HG03097 (cell line): ENCODE results near the gene SEC24D.
A peak's percentile ranks its signal among the peaks of the same experiment; 100 is the strongest.

Experiments used
- ATAC-seq: cut with Tn5 transposase; IDR thresholded peaks from one replicate; pipeline ENCODE4 v1.9.1; 2021; ENCODE audit not compliant: unreplicated experiment, low FRiP score

SEC24D gene

GRCh38 chr4:118774989-118775388 lies 60.9 kb downstream of the SEC24D start:
- ATAC-seq = no peak

- no peak for ATAC-seq
Observed at GRCh38 chr4:118774321-118774720, 61.6 kb downstream of the SEC24D start.

DNA sequence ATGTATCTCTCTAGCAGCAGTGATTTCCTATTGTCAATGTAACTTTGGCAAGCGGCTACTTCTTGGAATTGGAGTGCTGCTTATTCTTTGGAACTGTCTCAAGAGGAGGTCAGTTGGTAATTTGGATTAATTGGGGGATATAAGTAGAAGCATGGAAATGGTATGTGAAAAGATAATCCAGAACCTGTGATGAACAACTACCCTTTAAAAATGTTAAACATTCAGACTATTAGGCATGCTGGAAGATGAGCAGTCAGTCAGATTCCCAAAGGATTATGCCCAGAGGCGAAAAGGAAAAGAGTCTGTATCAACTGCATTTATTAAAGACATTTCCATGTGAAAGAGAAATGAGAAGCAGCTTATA lies 62.5 kb downstream of the SEC24D start:
- ATAC-seq = no peak

- ATAC-seq = no peak
Observed at GRCh38 chr4:118772767-118773428, 63.0 kb downstream of the SEC24D start.

GRCh38 chr4:118772081-118772766 lies 63.7 kb downstream of the SEC24D start:
- ATAC-seq = no peak

- ATAC-seq = no peak
Observed at GRCh38 chr4:118770741-118771187, 65.2 kb downstream of the SEC24D start.

- ATAC-seq = no peak
Observed at GRCh38 chr4:118769161-118769560, 66.8 kb downstream of the SEC24D start.

GRCh38 chr4:118767109-118767508 lies 68.8 kb downstream of the SEC24D start:
- ATAC-seq = no peak

- ATAC-seq = no peak
Observed at GRCh38 chr4:118765399-118765798, 70.5 kb downstream of the SEC24D start.

DNA sequence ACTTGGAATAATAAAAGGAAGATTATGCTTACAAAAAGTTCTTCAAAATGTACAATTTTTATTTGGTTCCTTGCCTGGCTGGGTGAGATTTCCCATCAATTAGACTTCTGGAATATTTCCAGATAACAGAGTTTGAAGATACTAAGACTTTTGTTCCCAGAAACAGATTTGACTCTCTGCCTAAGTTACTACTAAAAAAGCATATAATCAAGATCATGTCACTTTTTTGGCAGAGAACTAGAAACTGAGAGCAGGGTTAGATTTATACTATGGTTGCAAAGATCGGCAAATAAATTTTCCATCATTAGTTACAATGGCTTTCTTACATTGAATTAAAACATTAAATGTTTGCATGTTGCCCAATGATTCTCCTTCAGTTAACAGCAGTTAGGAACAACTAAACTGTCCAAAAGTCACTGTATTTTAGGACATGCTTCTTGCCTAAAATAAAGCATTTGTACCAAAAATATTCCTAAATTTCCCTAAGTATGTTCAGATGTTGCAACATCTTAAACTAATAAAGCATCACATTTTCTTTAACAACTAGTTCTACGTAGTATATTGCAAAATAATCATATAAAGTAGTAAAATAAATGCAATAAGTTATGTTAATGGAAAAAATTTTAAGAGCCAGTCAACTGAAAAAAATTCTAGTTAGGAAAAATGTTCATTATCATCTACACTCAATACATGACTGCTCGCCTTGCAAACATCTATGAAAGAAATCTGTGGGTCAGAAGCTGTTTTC lies 73.0 kb downstream of the SEC24D start:
- no peak for ATAC-seq

- no peak for ATAC-seq
Observed at GRCh38 chr4:118762155-118762554, 73.8 kb downstream of the SEC24D start.

DNA sequence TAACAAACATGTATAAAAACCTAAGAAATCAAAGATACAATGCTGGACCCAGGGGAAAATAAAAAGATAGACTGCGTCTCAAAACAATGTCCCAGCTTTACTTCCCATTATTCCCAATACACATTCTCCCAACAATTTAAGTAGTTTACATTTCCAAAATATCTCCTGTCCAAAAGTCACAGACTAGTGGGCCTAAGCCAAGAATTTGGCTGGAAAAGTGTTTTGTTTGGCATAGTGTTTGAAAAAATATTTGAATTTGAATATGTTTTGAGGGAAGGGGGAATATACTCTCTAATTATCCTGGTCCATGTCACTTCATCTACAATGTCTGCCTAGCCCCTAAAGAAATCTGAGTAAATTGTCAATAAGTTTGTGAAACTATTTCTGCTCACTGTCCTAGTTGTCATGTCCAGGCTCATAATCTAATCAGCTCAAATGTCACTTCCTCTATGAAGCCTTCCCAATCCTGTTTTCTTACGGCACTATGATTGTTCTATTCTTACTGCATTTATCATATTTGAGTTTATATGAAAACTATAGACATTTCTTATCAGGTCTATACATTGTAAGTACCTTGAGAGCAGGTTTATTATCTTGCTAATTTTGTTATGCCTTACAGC lies 74.4 kb downstream of the SEC24D start:
- no peak for ATAC-seq

DNA sequence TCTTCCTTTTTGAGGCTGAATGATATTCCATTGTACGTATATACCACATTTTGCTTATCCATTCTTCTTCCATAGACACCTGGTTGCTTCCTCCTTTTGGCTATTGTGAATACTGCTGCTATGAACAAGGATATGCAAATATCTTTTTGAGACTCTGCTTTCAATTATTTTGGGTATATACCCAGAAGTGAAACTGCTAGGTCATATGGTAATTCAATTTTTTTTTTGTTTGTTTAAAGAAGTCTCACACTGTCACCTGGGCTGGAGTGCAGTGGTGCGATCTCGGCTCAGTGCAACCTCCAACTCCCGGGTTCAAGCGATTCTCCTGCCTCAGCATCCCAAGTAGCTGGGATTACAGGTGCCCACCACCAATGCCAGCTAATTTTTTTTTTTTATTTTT lies 75.4 kb downstream of the SEC24D start:
- peak; percentile 85 for ATAC-seq

- ATAC-seq = peak; percentile 31
Observed at GRCh38 chr4:118760092-118760491, 75.8 kb downstream of the SEC24D start.

GRCh38 chr4:118759481-118759880 lies 76.4 kb downstream of the SEC24D start:
- ATAC-seq = no peak

DNA sequence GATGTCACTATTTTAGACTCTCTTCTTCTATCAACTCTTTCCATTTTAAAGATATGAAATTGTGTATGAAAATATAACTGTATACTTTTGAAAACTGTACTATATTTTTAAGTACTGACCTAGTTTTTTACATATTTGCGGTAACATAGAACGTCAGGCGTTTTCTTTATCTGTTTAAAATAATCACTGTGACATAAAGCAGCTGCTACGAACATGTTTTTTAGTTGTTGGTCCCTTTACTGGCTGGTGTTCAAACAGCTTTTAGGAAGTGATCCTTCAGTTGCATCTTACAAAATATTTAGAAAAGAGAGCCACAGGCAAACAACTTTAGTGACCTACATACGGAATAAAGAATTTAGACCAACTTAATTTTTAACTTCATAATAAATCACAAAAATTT lies 77.6 kb downstream of the SEC24D start:
- ATAC-seq = no peak

- no peak for ATAC-seq
Observed at GRCh38 chr4:118757761-118758251, 78.1 kb downstream of the SEC24D start.

GRCh38 chr4:118756958-118757357 lies 79.0 kb downstream of the SEC24D start:
- ATAC-seq = no peak

DNA sequence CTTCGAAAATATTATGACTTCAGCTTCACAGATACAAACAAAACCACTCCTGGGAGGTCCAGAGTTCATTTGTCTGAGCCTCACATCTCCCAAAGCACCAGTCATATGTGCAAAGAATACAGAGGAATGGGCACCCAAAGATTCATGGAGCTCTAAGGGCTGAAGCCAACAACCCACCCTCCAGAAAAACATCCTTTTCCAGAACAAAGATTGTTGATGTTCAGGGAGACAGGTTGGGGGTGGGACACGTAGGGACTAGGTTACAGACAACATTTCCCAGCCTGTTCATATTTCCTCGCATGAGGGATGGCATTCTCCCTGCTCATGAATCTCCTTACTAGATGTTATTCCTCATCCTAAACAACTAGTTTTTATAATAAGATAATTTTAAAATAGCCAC lies 79.5 kb downstream of the SEC24D start:
- ATAC-seq = no peak

DNA sequence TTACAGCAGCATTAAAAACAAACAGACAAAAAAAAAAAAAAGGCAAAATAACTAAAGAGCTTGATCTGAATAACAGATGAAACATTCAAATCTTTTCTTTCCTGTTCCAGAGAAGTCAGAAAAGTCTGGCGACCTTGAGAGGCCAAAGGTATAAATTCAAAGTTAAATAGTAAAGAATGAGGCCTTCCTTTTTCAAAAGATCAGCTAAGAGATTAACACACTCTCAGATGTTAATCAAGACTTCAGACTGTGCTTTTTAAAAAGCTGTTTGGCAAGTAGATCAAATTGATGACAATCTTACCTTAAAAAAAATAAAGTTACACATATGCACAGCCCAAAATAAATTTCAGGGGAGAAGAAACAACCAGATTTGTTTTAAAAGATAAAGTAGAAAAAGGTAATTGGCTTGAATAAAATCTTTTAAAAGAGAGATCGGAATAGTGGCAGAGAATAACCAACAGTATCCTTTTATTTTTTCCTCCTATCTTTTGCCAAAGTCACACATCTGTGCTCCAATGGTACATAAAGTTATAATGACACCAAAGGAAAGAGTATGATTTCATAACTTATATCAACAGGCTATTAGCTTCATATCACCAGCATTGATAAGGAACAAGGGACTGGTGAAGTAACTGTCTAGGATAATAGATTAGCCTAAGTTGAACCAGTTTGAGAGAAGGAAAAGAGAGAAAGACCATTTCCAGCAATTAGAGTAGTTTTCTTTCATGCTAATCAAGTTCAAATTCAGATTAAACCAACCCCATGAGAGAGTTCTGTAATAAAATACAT lies 80.3 kb downstream of the SEC24D start:
- no peak for ATAC-seq
